Stimulated activated CD8-positive, alpha-beta memory T cell treated with anti-CD3 and anti-CD28 coated beads, Interleukin-4, amount 100 ng/mL, for 1 hour (primary cell): ENCODE measurements around the gene FOXN3.
"Not testable (repeated sequence)": the region's sequence is repeated elsewhere in the genome, so short reads cannot be mapped to it uniquely, and the experiment has no call there.

Source experiments
- DNase-seq, 2 donors: peaks; one replicate each; pipeline ENCODE4 v3.0.0-alpha.2; 2020; ENCODE audit warnings: low read depth in 2 of 2, low spot score in 1 of 2

Gene FOXN3

GRCh38 chr14:89140326-89140725, 276.7 kb downstream of the FOXN3 start:
- DNase-seq: no peak

DNA sequence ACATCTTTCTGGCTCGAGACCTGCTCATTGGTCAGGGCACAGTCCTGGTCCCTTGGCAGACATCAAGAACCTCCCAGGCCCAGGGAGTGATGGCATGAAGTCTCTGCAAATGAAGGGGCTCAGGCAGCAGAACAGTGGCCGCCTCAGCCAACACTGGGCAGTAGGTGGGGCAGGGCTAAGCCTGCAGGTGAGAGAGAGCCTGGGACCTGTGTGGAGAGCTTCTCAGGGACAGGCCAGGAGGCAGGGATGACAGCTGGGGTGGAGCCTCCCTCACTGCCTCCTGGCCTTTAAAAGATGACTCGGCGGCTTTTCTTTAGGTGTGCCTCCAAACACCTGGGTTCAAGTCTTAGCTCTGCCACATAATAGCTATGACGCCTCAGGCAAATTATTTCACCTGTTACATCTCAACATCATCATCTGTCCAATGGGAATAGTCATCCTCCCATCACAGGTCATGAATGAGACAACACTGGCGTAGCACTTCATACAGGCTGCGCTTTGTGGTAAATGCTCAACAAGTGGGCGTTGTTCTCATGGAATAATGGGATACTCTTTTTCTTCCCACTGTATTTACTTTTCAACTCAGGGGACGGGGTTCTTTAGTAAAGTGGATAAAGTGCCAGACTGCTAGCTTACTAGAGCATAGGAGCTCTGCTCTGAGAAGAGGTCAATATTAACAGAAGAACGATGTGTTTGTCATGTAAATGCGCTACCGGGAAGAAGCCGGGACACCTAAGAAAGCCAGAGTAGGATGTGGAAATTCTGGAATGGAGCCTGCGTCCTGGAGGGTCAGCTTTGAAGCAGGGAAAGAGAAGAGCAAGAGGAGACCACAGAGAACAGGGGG, 277.4 kb downstream of the FOXN3 start:
- no peak for DNase-seq

- DNase-seq: no peak
Measured at GRCh38 chr14:89138846-89139245, 278.2 kb downstream of the FOXN3 start.

DNA sequence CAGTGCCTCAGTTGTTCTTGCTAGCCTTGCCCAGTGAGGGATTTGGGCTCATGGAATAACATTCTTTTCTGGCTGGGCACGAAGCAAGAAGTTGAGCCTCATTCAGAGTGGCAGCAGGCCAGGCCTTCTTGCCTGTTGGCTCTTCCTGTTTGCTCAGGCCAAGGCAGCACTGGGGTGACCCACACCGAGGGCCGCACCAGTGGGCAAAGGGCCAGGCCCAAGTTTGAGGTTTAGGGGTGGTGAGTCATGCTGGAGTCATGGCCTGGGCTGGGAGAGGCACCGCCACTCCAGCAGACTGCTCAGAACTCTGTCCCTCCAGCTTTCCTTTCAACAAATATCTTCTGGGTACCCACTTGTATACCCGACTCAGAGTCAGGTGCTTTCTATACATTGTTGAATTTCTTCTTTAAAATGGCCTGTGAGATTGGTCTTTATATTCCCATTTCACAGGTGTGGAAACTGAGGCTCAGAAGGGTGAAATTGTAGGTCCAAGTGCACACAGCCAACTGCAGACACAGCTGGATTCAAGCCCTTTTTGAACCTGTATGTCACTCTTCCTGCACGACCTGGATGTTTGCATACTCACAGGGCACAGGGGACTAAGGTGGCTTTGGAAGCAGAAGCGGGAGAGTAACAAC, 279.4 kb downstream of the FOXN3 start:
- no peak for DNase-seq

GRCh38 chr14:89136587-89136986, 280.4 kb downstream of the FOXN3 start:
- no peak for DNase-seq

- no peak for DNase-seq
Measured at GRCh38 chr14:89134640-89135039, 282.4 kb downstream of the FOXN3 start.

DNA sequence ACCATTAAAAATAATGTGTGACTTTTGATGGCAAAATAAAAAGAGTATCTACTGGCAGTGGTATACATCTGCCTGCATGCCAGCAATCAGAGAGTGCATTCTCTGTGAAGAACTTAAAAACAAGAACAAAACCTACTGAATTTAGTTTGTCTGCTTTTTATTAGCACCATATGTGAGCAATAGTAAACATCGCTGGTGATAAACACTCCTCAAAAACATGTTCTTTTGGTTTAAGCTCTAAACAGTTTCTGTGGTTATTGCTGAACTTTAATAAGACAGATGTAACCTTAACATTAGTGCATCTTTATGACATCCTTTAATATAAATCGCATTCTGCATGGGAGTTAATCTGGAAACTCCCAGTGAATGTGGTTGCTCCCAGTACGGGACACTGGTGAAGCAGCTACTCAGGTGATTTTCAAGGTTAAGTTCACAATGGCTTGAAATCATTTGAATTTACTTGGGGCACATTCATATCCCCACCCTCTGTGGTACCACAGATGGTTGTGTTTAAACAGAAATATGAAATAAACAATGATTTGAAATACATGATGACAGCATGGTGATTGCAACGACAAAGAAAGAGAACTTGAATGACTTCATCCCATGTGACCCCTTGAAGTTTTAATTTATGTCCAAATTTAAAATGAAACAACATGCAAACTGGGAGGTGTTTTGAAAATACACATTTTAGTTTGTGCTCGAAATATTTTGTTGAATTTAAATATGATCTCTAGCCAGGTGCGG, 285.9 kb downstream of the FOXN3 start:
- no peak for DNase-seq

DNA sequence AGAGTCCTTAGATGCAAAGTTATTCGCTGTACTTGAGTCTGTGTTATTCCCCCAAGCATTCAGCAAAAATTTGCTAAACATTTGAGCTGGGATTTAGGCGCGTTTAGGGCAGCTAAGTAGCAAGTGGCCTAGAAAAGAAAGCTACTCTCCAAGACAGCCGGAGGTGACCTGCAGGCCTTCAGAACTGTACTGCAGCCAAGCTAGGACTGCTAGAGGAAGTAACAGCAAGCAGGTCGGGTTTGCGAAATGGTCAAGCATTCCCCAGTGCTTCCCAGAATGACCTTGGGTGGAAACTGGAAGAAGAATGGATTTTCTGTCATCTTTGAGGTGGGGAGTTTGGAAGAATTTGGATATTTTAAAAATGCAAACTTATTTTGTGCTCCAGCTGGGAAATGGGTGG, 287.5 kb downstream of the FOXN3 start:
- DNase-seq: no peak

GRCh38 chr14:89128311-89129026, 288.6 kb downstream of the FOXN3 start:
- DNase-seq: no peak

- no peak for DNase-seq
Measured at GRCh38 chr14:89126461-89126860, 290.6 kb downstream of the FOXN3 start.

DNA sequence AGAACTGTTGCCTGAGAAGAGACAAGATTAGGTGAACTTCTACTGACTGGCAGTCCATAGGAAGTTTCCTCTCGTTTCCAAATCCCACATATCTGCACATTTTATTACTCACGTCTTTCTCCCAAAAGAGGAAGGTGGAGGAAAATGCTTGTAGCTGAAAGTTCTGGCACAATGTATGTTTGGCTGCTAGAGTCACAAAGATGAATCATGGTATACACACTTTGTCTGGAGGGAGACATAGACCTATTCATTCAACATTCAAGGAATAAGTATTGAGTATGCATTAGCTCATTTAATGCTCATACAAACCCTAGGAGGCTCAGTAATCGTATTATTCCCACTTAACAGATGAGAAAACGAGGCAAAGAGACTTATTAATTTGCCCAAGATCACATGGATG, 291.8 kb downstream of the FOXN3 start:
- no peak for DNase-seq

- no peak for DNase-seq
Measured at GRCh38 chr14:89123851-89124250, 293.2 kb downstream of the FOXN3 start.

GRCh38 chr14:89123215-89123614, 293.8 kb downstream of the FOXN3 start:
- no peak for DNase-seq

GRCh38 chr14:89121968-89122620, 294.9 kb downstream of the FOXN3 start:
- DNase-seq: no peak

DNA sequence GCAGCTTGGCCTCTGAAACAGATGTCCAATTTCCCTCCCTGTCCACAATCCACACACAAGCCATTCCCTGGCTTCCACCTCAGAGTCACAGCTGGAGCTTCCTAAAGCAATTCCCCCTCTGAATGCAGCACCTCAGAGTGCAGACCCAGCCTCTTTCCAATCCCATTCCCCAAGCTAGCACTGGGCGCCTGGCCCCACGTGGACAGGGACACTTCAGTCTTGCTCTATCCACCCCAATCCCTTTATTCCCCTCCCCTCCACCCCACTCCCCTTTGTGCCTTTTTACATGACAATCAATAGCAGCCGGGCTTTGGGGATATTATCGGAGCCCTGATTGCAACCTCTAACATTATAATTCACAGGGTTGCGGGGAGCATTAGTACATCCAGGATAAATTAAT, 300.0 kb downstream of the FOXN3 start:
- no peak for DNase-seq

DNA sequence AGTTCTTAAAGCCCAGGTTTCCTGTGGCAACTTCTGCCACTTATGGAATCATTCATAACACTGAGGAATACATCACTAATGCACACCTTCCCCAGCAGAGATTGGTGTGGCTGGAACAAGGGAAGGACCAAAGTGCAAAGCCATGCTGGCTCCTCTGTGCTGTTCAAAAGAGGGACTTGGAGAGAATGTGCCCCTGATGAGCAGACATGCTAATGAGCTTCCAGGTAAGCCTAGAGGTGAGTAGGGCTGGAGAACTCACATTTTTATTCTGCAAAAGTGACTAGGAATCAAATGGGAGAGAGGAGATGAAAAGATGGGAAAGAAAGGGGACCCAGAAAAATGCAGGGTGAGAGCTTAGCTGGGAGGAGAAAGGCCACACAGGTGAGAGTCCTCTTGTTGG, 302.9 kb downstream of the FOXN3 start:
- DNase-seq: no peak

DNA sequence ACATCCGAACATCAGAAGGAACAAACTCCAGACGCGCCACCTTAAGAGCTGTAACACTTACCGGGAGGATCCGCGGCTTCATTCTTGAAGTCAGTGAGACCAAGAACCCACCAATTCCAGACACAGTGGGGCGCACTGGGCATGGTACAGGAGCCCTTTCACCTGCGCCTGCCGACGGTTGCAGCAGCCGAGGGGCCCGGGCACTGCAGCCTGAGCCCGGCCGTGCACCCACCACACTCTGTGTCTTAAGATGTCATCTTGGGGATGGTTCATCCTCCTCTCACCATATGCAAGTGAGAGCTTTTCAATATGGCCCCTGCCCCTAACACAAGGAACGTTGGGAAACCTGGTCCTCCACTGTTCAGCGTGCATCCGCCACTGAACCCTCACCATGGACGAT, 304.3 kb downstream of the FOXN3 start:
- DNase-seq: no peak

- not testable (repeated sequence) for DNase-seq
Measured at GRCh38 chr14:89111766-89112543, 305.1 kb downstream of the FOXN3 start.

DNA sequence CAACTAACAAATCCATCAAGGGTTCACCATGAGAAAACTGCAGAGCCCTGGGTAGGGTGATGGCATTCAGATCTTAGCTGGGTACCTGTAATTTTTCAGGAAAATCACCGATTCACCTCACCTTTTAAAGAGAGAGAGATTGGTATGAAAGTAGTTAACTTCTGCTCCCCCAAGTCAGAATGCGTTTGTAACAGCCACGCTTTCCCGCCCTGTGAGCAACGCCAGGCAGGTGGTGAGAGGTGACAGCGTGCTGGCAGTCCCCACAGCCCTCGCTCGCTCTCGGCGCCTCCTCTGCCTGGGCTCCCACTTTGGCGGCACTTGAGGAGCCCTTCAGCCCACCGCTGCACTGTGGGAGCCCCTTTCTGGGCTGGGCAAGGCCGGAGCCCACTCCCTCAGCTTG, 305.8 kb downstream of the FOXN3 start:
- DNase-seq: not testable (repeated sequence)

DNA sequence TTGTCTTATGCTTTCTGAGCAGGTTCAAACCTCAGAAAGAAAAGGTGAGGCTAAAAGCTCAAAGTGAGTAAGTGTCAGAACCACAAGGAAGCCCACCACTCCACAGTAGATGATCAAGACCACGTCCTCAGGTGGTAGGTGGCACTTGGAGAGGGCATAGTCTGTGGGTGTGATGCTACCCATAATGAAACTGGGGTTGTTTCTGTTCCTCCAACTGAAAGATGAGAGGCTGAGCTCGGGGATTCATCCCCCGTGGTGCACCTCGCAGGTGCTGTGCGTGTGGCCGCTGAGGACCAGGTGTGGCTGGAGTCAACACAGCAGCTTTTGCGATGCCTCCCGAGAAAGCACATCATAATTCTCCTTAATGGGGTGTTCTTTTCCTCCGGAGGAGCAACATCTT, 306.9 kb downstream of the FOXN3 start:
- no peak for DNase-seq
